ENCODE data around the gene ARHGEF1.

GRCh38 chr19:41868120-41868988, 14.6 kb upstream of the ARHGEF1 start:
- TF ChIP-seq CTCF (IDR thresholded peaks at IDR 0.05) = no peak
- TF ChIP-seq EZH2 (IDR thresholded peaks at IDR 0.05; ENCODE audit: borderline replicate concordance, insufficient read depth, low read depth, low read length, poor library complexity, severe bottlenecking) = no peak
